GM21528 (cell line): Measurements from ENCODE around the gene PXDC1.
"Not testable (repeated sequence)": the region's sequence is repeated elsewhere in the genome, so short reads cannot be mapped to it uniquely, and the experiment has no call there.

ENCODE experiments used
- ATAC-seq: cut with Tn5 transposase; IDR thresholded peaks from one replicate; pipeline ENCODE4 v1.9.1; 2021; ENCODE audit warnings: mild to moderate bottlenecking, moderate library complexity; ENCODE audit not compliant: unreplicated experiment, low FRiP score

Gene PXDC1

DNA sequence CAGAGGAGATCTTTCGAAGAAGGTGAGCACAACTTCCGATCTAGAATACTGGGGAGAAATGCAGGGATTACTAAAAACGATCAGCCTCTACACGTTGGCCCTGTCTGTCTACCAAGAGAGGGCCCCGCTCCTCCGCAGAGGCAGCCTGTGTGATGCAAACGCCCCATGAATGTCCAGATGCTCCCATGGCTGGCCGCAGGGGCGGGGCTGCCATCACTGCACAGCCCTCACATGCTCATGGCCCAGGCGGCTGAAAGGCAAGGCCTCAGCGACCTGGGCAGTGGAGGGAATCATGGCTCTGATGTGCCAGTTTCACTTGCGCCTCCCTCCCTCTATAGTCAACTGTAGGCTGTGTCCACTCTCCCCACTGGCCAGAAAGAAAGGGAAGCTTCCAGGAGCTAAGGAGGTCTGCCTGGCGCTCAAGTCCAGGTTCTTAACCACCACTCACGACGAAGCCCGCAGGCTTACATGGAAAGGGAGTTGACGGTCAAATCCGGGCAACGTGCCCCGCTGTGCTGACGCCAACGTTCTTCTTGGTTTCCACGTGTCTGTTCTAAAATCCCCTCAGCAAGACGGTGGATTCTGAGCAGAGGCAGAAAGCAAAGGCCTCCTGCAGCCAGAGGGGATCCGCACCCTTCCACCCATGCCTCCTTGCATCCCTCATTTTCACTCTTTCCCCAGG is 14.2 kb downstream of the PXDC1 start:
- ATAC-seq = no peak

DNA sequence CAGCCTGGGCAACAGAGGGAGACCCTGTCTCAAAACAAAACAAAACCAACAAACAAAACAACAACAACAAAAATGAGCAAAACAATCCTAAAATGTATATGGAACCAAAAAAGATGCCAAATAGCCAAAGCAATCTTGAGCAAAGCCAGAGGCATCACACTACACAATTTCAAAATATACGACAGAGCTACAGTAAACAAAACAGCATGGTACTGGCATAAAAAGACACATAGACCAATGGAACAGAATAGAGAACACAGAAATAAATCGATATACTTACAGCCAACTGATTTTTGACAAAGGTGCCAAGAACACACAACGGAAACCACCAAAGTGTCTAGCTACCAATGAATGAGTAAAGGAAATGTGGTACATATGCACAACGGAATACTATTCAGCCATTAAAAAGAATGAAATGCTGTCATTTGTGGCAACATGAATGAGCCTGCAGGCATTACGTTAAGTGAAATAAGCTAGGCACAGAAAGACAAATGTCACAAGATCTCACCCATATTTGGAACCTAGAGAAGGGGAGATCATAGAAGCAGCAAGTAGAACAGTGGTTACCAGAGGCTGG is 16.4 kb downstream of the PXDC1 start:
- no peak for ATAC-seq

DNA sequence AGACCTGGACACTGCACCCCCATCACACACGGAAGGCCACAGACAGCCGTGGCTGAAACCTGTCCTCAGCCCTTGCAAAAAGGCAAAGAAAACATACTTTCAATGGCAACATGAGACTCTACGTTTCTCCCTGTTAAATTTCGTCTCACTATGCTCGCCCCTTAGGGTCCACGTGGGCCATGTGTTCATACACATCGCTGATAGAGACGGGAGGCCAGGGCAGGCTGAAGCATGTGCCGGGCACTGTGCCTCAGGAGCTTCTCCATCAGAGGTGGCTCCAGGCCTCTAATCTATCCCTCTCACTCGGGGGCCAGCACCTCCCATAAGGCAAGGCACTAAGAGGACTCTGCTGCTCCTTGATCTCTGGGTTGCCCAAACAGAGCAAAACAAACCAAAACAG is 17.5 kb downstream of the PXDC1 start:
- no peak for ATAC-seq

DNA sequence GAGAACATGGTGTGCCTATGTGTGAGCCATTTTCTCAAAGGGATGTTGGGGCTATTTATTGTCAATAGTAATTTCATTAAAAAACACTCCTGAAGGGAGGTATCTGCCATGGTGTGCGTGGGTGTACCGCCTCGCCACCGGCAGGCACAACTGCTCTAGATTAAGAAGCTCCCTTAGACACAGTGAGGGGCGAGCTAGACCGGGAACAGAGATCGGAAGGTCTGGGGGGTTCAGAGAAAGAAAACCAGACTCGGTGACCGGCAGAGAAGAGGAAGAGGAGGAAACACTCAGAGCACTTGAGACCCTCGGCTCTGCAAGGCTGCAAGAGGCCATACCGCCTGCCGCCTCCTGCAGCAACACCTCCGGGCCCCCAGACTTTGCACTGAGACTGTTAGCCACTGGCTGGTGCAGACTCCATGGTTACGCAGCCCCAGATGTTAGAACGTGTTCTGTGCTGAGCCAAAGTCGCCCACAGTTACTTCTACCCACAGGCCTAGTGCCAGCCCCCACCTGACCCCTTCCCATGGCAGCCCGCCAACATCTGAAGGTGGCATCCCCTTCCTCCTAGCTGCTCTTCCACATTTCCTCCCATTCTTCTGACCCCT is 18.1 kb downstream of the PXDC1 start:
- ATAC-seq = no peak

DNA sequence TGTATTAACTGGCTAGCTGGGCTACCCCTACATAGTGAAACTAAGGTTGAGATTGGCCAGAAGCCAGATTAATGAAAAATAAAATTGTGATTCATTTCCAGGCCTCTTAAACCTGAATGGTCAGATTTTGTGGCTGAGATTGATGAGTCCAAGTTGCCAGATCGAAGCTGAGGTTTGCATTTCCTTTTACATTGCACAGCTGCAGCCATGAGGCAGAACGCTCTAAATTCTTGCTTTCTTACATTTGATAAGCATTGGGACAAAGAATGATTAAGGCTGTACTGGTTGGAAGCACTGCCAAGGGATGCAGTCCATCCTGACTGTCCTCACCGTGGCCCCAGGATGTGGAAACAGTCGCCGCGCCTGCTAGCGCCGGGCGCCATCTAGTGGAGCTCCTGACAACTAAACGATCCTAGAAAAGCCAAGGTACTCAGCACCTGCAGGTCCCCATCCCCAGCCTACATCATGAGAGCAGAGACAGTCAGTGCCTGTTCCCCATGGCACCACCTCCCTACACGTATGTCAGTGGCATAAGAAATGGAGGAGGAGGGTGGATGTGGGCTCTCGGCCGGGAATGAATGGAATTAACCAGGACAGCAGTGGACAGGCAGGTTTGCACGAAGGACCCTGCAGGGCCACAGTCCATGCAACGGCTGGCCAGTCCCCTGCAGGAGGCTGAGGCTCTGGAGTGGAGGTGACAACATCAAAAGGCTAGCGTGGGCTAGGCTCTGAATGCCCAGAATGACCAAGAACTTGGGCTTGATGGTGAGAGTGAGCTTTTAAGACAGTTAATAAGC is 19.0 kb downstream of the PXDC1 start:
- no peak for ATAC-seq

DNA sequence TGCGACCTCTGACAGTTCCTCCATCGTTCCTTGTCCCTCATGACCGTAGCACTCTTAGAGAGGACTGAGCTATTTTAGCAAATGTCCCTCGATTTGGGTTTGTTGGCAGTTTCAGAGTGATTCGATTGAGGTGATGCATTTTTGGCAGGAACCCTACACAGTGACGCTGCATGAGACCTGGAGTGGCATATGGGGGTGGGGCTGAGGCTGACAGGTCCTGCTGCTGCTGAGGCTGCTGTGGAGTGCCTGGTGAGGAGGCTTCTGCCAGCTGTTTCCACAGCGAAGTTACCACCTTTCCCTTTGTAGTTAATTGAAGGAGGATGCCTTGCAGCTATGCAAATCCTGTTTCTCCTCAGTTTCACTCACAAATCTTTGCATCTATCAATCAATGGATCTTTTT is 19.8 kb downstream of the PXDC1 start:
- no peak for ATAC-seq

DNA sequence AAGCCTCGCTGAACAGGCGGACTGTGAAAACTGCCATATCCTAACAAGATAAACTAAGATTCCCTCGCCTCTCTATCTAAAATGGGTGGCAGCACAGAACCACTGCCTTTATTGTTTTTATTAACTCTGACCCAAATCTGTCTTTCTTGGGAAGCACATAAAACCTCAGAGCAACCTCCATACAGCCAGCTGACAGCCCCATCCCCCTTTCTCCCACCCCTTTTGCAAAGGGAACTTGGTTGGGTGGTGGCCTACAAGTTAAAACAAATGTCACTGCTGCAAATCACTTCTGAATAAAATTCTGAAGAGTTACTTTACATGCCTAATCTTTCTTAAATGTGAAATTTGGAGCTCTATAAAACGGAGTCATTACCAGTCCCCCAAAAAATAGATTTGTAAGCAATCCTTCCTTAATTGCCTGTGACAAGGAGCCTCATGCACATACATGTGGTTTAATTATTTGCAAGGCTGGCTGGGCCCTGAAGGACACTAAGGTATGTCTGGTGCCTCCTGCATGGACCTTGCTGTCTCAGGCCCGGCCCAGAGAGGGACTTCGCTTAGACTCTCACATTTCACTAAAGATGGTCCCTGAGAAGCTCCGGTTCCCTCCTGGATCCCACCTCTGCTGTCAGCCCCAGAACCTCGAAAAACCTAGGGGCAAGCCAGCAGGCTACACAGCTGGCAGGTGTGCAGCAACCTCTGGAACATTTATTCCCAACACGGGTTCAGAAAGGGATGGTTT is 21.7 kb downstream of the PXDC1 start:
- no peak for ATAC-seq

DNA sequence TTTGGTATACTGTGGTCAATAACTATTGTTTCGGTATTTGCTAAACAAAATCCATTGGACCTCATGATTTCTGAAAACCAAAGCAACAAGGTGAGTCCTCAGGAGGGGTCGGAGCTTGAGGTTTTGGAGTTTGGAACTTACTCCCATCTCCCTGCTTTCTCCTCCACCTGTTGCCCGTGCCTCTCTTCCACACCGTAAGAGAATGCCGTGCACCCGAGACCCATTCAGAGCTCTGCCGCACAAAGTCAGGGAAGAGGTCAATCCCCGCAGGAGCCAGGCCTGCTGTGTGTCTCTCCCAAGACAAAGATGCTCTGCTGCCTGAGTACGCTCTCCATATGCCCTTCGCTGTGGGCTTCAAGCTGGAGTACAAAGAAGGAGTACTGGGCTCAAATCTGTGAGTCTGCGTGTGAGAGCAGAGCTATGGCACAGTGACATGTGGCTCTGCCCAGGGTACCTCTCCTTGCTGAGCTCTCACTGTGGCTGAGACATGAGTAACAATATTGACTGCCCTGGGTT is 23.9 kb downstream of the PXDC1 start:
- no peak for ATAC-seq

DNA sequence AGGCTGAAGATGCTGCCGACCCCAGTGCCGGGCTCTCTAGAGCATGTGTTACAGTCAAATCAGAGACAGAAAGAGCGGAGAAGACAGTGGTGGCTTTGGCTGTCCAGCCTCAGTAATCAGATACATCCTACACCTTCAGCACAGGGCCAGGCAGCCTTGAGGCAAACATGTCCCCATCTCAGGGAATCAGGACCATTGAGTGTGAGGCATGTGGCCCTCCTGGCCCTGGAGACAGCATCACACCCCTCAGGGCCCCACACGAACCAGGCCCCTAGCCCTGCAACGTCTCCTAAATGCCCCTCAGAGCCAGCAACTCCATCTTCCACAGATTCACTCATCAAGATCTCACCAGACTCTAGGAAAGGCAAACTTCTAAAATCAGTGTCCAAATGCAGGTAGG is 24.5 kb downstream of the PXDC1 start:
- no peak for ATAC-seq

DNA sequence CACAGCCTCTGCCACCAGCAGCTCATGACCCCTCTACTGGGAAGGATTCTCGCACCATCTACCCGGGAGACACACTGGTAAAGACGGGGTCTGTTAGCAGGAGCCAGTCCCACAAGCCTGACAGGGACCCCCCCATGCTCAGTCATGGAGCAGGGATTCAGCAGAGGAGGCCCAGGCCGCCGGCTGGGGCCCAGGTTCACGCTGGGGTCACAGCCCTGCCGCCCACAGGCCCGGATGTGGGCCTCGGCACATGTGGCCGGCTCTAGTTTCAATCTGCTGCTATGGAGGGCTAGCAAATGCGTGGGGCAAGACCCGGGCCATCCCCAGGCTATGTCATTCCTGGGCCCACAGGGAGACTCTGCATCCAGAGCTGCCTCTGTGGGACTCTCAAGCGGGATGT is 25.1 kb downstream of the PXDC1 start:
- ATAC-seq = no peak

DNA sequence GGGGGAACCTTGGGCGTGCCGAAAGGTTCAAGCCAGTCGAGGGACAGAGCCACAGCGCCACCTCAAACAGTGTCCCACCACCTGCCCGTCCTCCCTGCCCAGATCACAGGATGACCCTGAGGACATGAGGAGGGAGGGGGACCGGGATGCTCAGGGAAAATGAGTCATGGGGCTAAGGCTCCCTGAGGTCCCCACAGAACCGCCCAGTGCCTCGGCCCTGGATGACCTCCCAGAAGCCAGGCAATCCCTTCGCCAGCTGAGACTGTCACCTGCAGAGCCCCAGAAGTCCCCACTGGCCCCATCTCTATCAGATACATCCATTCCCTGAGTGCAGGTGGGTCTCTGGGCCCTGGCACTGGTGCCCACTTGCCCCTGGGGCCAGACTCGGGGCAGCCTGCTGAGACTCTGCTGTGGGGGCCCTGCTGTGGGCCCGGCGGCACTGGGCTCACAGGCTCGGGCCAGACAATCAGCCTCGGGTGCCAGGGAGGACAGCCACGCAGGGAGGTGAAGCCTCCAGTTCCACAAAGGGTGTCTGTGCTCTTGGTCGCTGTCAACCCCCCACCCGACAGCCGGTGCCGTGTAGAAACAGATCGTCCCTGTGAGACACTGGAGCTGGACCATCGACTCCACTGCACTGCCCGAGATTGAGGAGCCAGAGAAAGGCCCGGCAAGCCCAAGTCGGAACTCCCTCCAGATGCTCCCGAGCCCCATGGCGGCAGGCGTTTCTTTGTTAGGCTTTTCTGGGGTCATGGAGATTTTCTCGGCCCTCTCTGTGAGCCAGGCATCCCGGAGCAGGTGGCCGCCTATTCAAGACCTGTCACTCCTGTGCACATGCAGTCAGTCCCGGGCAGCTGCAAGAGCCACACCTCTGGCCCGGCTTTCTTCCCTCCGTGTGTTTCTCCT is 26.1 kb downstream of the PXDC1 start:
- no peak for ATAC-seq

DNA sequence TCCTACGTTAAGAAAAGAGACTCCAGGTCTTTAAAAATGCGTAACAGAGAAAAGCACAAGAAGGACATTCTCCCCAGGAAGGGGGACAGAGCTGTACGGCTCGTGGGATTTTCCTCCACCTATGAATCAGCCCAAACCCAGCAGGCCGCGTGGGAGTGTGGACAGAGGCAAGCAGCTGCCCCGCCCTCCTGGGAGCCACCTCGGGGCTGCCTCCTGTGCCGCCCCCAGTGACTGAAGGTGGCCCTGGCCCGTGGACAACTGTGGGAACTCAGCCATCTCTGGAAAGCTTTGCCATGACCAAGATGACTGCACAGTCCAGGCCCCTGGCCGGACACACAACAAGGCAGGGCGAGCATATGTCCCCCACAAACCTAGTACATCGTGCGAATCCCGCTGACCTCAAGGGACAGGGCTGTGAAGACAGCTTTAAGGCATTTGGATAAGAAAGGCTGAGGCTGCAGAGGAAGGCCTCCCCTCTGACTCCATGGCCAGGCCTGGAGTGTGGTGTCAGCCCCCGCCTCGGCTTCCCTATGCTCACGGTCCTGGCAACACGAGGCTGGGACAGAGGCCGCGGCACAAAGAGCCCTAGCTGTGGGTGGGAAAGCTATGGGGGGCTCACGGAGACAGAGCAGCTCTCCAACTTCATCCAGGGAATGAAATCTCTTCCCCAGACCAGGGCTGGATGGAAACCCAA is 26.9 kb downstream of the PXDC1 start:
- no peak for ATAC-seq

DNA sequence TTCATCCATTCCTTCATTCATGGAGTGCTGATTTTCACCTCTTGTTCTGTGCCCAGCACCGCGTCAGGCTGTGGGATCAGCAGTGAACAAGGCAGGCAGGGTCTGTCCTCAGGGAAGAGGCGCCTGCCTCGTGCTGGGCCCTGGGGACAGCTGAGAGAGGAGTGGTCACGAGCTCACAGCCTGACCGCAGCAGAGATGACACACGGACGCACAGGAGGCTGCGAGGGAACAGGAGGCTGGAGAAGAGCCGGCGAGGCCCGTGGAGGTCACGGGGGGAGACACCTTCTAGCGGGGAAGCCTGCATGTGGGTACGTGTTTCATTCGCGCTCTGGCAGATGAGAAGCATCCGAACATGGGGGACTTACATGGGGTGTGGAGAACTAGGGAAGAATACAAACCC is 27.5 kb downstream of the PXDC1 start:
- ATAC-seq = no peak

DNA sequence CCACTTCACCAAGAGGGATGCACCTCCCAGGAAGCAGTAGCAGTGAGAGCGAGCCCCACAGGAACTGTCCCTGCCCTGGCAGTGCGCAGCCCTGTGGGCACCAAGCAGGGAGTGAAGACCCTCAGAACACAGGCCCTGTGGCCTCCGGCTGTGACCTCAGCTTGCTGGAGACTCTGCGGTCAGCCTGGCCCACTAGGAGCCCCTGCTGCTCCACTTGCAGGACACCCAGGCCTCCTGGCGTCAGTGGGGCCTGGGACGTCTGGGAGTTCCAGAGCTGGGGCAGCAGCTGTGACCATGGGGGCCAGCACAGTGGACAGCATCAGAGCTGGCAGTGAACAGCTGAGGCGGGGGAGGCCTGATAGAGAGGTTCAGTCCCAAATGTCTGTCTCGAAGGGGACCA is 28.3 kb downstream of the PXDC1 start:
- ATAC-seq = no peak

DNA sequence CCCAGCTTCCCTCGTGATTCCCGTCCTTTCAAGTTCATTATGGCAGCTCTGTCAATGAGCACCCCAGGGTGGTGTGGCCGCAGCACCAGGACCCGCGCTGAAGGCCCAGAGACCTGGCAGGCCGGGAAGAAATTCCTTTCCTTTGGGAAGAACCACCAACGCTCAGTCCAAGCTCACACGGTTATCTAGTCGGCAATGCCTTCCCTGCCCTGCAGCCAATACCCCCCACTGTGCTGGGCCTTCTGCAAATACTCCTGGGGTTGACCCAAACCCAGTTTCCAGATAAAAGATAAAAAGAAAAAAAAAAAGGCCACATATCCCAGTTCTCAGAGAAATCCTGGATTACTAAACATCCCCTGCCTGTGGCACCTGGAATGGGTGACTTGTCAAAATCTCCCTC is 28.7 kb downstream of the PXDC1 start:
- ATAC-seq = no peak

DNA sequence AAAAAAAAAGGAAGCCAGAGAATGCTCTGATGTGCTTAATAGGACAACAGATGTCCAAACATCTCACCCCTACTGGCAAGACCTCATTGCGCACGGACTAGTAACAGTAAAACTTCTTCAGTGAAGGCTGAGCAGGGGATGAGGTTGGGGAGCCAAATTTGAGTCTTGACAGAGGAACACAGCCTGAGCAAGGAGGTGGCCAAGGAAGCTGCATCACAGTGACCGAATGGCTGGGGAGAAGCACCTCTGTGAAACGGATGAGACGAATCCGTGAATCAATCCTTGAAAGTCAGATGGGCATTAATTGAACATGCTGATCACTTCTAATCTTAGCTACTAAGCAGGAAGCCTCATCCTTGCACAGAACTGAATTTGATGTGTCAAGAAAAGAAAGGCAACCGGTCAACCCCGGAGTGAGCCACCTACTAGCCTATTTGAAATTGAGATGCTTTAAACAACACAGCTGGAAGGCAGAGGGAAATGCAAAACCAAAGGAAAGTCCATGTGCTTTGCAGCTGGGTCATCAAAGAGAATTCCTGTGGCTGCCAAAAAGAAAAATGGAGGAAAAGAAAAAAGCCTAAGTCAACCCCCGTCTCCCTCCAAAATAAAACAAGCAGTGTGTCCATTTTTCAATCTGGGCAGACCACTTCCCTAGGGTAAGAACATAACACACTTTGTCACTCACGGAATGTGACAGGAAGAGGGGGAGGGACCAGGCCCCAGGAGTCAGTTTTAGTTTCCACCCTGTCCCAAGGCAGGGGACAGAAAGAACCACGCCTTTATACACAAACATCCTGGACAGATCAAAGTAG is 29.5 kb downstream of the PXDC1 start:
- no peak for ATAC-seq

DNA sequence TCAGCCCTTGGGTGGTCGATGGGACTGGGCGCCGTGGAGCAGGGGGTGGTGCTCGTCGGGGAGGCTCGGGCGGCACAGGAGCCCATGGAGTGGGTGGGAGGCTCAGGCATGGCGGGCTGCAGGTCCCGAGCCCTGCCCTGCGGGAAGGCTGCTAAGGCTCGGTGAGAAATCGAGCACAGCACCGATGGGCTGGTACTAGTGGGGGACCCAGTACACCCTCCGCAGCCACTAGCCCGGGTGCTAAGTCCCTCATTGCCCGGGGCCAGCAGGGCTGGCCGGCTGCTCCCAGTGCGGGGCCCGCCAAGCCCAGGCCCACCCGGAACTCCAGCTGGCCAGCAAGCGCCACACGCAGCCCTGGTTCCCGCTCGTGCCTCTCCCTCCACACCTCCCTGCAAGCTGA is 30.7 kb downstream of the PXDC1 start:
- ATAC-seq = not testable (repeated sequence)
